Prostate gland (tissue), 2 donors: Measurements from ENCODE around the gene OS9. TPM values are rescaled to one million over a fixed set of nuclear protein-coding genes. Genes with fewer than 3 reads are reported as not detected.
A peak's percentile ranks its signal among the peaks of the same experiment; 100 is the strongest.

Experiments
- DNase-seq: peaks from one replicate; pipeline ENCODE4 v3.0.0-alpha.2; 2019; ENCODE audit warnings: low spot score
- H3K27ac ChIP-seq, 2 donors: fragments of 200-600 bp; sonication (generic); 2 replicates each; pipeline ENCODE4 v1.5.1; 2017 to 2019
- H3K27me3 ChIP-seq: fragments of 200-600 bp; sonication (generic); replicated peaks from 2 replicates; pipeline ENCODE4 v1.5.1; 2019; ENCODE audit not compliant: insufficient read depth
- H3K36me3 ChIP-seq, 2 donors: fragments of 200-600 bp; sonication (generic); 1 replicate in 1 of 2; 2 replicates in 1 of 2; pipeline versions ENCODE4 v1.5.1 to v1.8.1; 2017 to 2019
- H3K4me1 ChIP-seq: fragments of 200-600 bp; sonication (generic); replicated peaks from 2 replicates; pipeline ENCODE4 v1.5.1; 2019
- H3K4me3 ChIP-seq, 2 donors: fragments of 200-600 bp; sonication (generic); 2 replicates each; pipeline ENCODE4 v1.5.1; 2017 to 2019
- H3K9me3 ChIP-seq: fragments of 200-600 bp; sonication (generic); 2 replicates; pipeline ENCODE4 v1.5.1; 2017
- CTCF ChIP-seq, 4 experiments: fragments of 200-600 bp in 2 of 4; fragments of 450-650 bp in 2 of 4; sonication (generic) in 2 of 4; IDR thresholded peaks; 1 replicate in 3 of 4; 2 replicates in 1 of 4; pipeline ENCODE4 v1.5.1; 2016 to 2019; ENCODE audit warnings: antibody characterized with exemption in 4 of 4, mild to moderate bottlenecking in 2 of 4, moderate library complexity in 2 of 4
- POLR2A ChIP-seq: fragments of 450-650 bp; IDR thresholded peaks from one replicate; pipeline ENCODE4 v1.6.1; 2016; ENCODE audit warnings: antibody characterized with exemption, mild to moderate bottlenecking
- POLR2AphosphoS5 ChIP-seq: sonication (generic); formaldehyde crosslinking; IDR thresholded peaks from one replicate; pipeline ENCODE4 v1.6.1; 2017; ENCODE audit warnings: antibody characterized with exemption
- WGBS: methylation state at CpG from one replicate; pipeline ENCODE4 v1.1.5; 2018; 5-methylcytosine and 5-hydroxymethylcytosine counted together
- intact Hi-C: fragments of 100-400 bp; cut with DNase I; formaldehyde crosslinking; loops from one replicate; pipeline ENCODE4 v1.14.2; 2022
- total RNA-seq, 2 donors: library from RNA; depleted of rRNA; stranded (reverse); fragments of >200 nt; gene quantifications; one replicate each; pipeline ENCODE4 v1.1.0, GENCODE V29; 2016

OS9 gene
- total RNA-seq, 2 donors from 2014 or later = 210 to 321 TPM

GRCh38 chr12:57746025-57746424 lies 52.1 kb downstream of the OS9 start:
- 82% methylated on average over 3 of the region's 3 CpGs for WGBS
- Histone ChIP-seq H3K27ac (no peak overlapping the region), H3K36me3 (peaks cover 0 to 4% of the 10 kb centered on the region in 2 donors), H3K27me3 (peaks cover 1% of the 10 kb centered on the region), H3K4me3 (no peak overlapping the region), H3K9me3 (no peaks in the 10 kb centered on the region), H3K4me1 (no peaks in the 10 kb centered on the region)
- TF ChIP-seq POLR2AphosphoS5 = no peak
- intact Hi-C loops = no loop called here
- DNase-seq = no peak

- Histone ChIP-seq H3K27me3 (no peaks in the 10 kb centered on the region), H3K36me3 (peaks cover 0 to 4% of the 10 kb centered on the region in 2 donors), H3K27ac (no peak overlapping the region), H3K9me3 (no peaks in the 10 kb centered on the region), H3K4me3 (no peak overlapping the region), H3K4me1 (no peaks in the 10 kb centered on the region)
- intact Hi-C loops = no loop called here
- 96% methylated on average over 5 of the region's 5 CpGs for WGBS
- no peak for TF ChIP-seq POLR2A
- no peak for TF ChIP-seq POLR2AphosphoS5
- TF ChIP-seq CTCF (IDR thresholded peaks at IDR 0.05) = no peak
- DNase-seq = no peak
These were observed 55.1 kb downstream of the OS9 start for GRCh38 chr12:57749061-57749460.

- Histone ChIP-seq H3K27ac (peak overlapping the region; percentile 81 to 86), H3K9me3 (no peaks in the 10 kb centered on the region), H3K4me3 (peak overlapping the region; percentile 66 to 70), H3K4me1 (no peaks in the 10 kb centered on the region), H3K36me3 (peaks cover 0 to 4% of the 10 kb centered on the region in 2 donors), H3K27me3 (no peaks in the 10 kb centered on the region)
- intact Hi-C loops = no loop called here
- 85% methylated on average over 15 of the region's 15 CpGs for WGBS
- no peak for DNase-seq
- TF ChIP-seq CTCF (IDR thresholded peaks at IDR 0.05) (no peak), POLR2AphosphoS5 (no peak), POLR2A (no peak)
These were observed 56.9 kb downstream of the OS9 start for GRCh38 chr12:57750561-57751431.

GRCh38 chr12:57751432-57751787 lies 57.5 kb downstream of the OS9 start:
- Histone ChIP-seq H3K36me3 (peaks cover 0 to 4% of the 10 kb centered on the region in 2 donors), H3K4me3 (peak overlapping the region; percentile 66 to 70), H3K9me3 (no peaks in the 10 kb centered on the region), H3K4me1 (peaks cover 3% of the 10 kb centered on the region), H3K27me3 (no peaks in the 10 kb centered on the region), H3K27ac (peak overlapping the region; percentile 81 to 86)
- intact Hi-C loops = no loop called here
- DNase-seq = no peak
- TF ChIP-seq POLR2AphosphoS5 = no peak
- no peak for TF ChIP-seq POLR2A
- no peak for TF ChIP-seq CTCF (IDR thresholded peaks at IDR 0.05)
- 11% methylated on average over 8 of the region's 8 CpGs for WGBS

- Histone ChIP-seq H3K9me3 (no peaks in the 10 kb centered on the region), H3K4me1 (peaks cover 3% of the 10 kb centered on the region), H3K36me3 (peaks cover 0 to 4% of the 10 kb centered on the region in 2 donors), H3K27ac (peak within 1 kb of the TSS; percentile 81 to 86), H3K27me3 (no peaks in the 10 kb centered on the region), H3K4me3 (peak within 1 kb of the TSS; percentile 66 to 70)
- TF ChIP-seq CTCF (IDR thresholded peaks at IDR 0.05) = peak in 1 of 4 experiments; percentile 19
- peak; percentile 61 for TF ChIP-seq POLR2A
- TF ChIP-seq POLR2AphosphoS5 = peak; percentile 100
- DNase-seq = peak; percentile 100
- WGBS = under 1% methylated on average over 58 of the region's 58 CpGs
- intact Hi-C loops = no loop called here
These were observed 58.1 kb downstream of the OS9 start, which contains the start of gene CDK4 for GRCh38 chr12:57751788-57752667. CDK4 (minus strand) TSS chr12:57752310; CDS start chr12:57751717, 593 bp downstream.
